Measurements from ENCODE around the gene CKM. TPM values are rescaled to one million over a fixed set of nuclear protein-coding genes. Genes with fewer than 3 reads are reported as not detected.
A peak's percentile ranks its signal among the peaks of the same experiment; 100 is the strongest.

Gene CKM
- 3,746 TPM for total RNA-seq

GRCh38 chr19:45322744-45323281 lies at the start of gene CKM:
Gene CKM (minus strand): TSS chr19:45322875. CDS start chr19:45319713, 3,162 bp downstream.
- Histone ChIP-seq H3K36me3 (ENCODE audit: control insufficient read depth in 3 of 3, insufficient read depth in 3 of 3, low read length in 3 of 3) (peaks cover 20 to 33% (median 24%) of the 10 kb centered on the region in 3 donors), H3K9ac (ENCODE audit: low read depth in 1 of 3, low read length in 3 of 3) (peak within 1 kb of the TSS; percentile 98 to 100 (median 100)), H3K27me3 (ENCODE audit: control insufficient read depth in 3 of 3, insufficient read depth in 3 of 3, low read length in 3 of 3) (peaks cover 3 to 16% (median 7%) of the 10 kb centered on the region in 3 donors), H3K27ac (ENCODE audit: low read depth, low read length) (peak within 1 kb of the TSS; percentile 100), H3K4me3 (ENCODE audit: low read length in 3 of 3) (peak within 1 kb of the TSS; percentile 94 to 99 (median 98)), H3K9me3 (ENCODE audit: control insufficient read depth in 3 of 3, low read length in 3 of 3) (no peaks in the 10 kb centered on the region), H3K4me1 (ENCODE audit: control insufficient read depth in 3 of 3, insufficient read depth in 3 of 3, low read length in 3 of 3) (peaks cover 18 to 56% (median 35%) of the 10 kb centered on the region in 3 donors)

GRCh38 chr19:45370410-45371204 lies 47.9 kb upstream of the CKM start, which contains the start of gene ERCC2:
Gene ERCC2 (minus strand): TSS chr19:45370573. CDS start chr19:45370540, 33 bp downstream.
- Histone ChIP-seq H3K4me3 (ENCODE audit: low read length in 3 of 3) (peak within 1 kb of the TSS; percentile 82 to 84 (median 83)), H3K27me3 (ENCODE audit: control insufficient read depth in 3 of 3, insufficient read depth in 3 of 3, low read length in 3 of 3) (no peaks in the 10 kb centered on the region), H3K27ac (ENCODE audit: low read depth, low read length) (peak within 1 kb of the TSS; percentile 70), H3K36me3 (ENCODE audit: control insufficient read depth in 3 of 3, insufficient read depth in 3 of 3, low read length in 3 of 3) (no peaks in the 10 kb centered on the region), H3K9me3 (ENCODE audit: control insufficient read depth in 3 of 3, low read length in 3 of 3) (no peaks in the 10 kb centered on the region), H3K9ac (ENCODE audit: low read depth in 1 of 3, low read length in 3 of 3) (peak within 1 kb of the TSS; percentile 74 to 89 (median 86)), H3K4me1 (ENCODE audit: control insufficient read depth in 3 of 3, insufficient read depth in 3 of 3, low read length in 3 of 3) (peaks cover 3 to 7% (median 4%) of the 10 kb centered on the region in 3 donors)

GRCh38 chr19:45368737-45369340 lies 46.2 kb upstream of the CKM start:
- Histone ChIP-seq H3K4me1 (ENCODE audit: control insufficient read depth in 3 of 3, insufficient read depth in 3 of 3, low read length in 3 of 3) (peaks cover 3 to 7% (median 4%) of the 10 kb centered on the region in 3 donors), H3K27me3 (ENCODE audit: control insufficient read depth in 3 of 3, insufficient read depth in 3 of 3, low read length in 3 of 3) (no peaks in the 10 kb centered on the region), H3K27ac (ENCODE audit: low read depth, low read length) (no peak overlapping the region), H3K4me3 (ENCODE audit: low read length in 3 of 3) (no peak overlapping the region), H3K9me3 (ENCODE audit: control insufficient read depth in 3 of 3, low read length in 3 of 3) (no peaks in the 10 kb centered on the region), H3K36me3 (ENCODE audit: control insufficient read depth in 3 of 3, insufficient read depth in 3 of 3, low read length in 3 of 3) (peaks cover 0 to 6% (median 3%) of the 10 kb centered on the region in 3 donors), H3K9ac (ENCODE audit: low read depth in 1 of 3, low read length in 3 of 3) (no peak overlapping the region)

GRCh38 chr19:45368127-45368526 lies 45.5 kb upstream of the CKM start:
- Histone ChIP-seq H3K4me3 (ENCODE audit: low read length in 3 of 3) (no peak overlapping the region), H3K27me3 (ENCODE audit: control insufficient read depth in 3 of 3, insufficient read depth in 3 of 3, low read length in 3 of 3) (no peaks in the 10 kb centered on the region), H3K4me1 (ENCODE audit: control insufficient read depth in 3 of 3, insufficient read depth in 3 of 3, low read length in 3 of 3) (peaks cover 3 to 7% (median 4%) of the 10 kb centered on the region in 3 donors), H3K9ac (ENCODE audit: low read depth in 1 of 3, low read length in 3 of 3) (no peak overlapping the region), H3K36me3 (ENCODE audit: control insufficient read depth in 3 of 3, insufficient read depth in 3 of 3, low read length in 3 of 3) (peaks cover 0 to 6% (median 3%) of the 10 kb centered on the region in 3 donors), H3K27ac (ENCODE audit: low read depth, low read length) (no peak overlapping the region), H3K9me3 (ENCODE audit: control insufficient read depth in 3 of 3, low read length in 3 of 3) (no peaks in the 10 kb centered on the region)

GRCh38 chr19:45364696-45365095 lies 42.0 kb upstream of the CKM start:
- peaks cover 14 to 23% (median 17%) of the 10 kb centered on the region in 3 donors for H3K36me3 ChIP-seq (ENCODE audit: control insufficient read depth in 3 of 3, insufficient read depth in 3 of 3, low read length in 3 of 3)
- no peak overlapping the region for H3K4me3 ChIP-seq (ENCODE audit: low read length in 3 of 3)
- no peak overlapping the region for H3K9ac ChIP-seq (ENCODE audit: low read depth in 1 of 3, low read length in 3 of 3)
- H3K4me1 ChIP-seq (ENCODE audit: control insufficient read depth in 3 of 3, insufficient read depth in 3 of 3, low read length in 3 of 3), result no peaks in the 10 kb centered on the region
- no peak overlapping the region for H3K27ac ChIP-seq (ENCODE audit: low read depth, low read length)
- no peaks in the 10 kb centered on the region for H3K9me3 ChIP-seq (ENCODE audit: control insufficient read depth in 3 of 3, low read length in 3 of 3)
- no peaks in the 10 kb centered on the region for H3K27me3 ChIP-seq (ENCODE audit: control insufficient read depth in 3 of 3, insufficient read depth in 3 of 3, low read length in 3 of 3)

- Histone ChIP-seq H3K9me3 (ENCODE audit: control insufficient read depth in 3 of 3, low read length in 3 of 3) (no peaks in the 10 kb centered on the region), H3K27ac (ENCODE audit: low read depth, low read length) (no peak overlapping the region), H3K36me3 (ENCODE audit: control insufficient read depth in 3 of 3, insufficient read depth in 3 of 3, low read length in 3 of 3) (peaks cover 17 to 23% (median 19%) of the 10 kb centered on the region in 3 donors), H3K9ac (ENCODE audit: low read depth in 1 of 3, low read length in 3 of 3) (no peak overlapping the region), H3K4me3 (ENCODE audit: low read length in 3 of 3) (no peak overlapping the region), H3K4me1 (ENCODE audit: control insufficient read depth in 3 of 3, insufficient read depth in 3 of 3, low read length in 3 of 3) (no peaks in the 10 kb centered on the region), H3K27me3 (ENCODE audit: control insufficient read depth in 3 of 3, insufficient read depth in 3 of 3, low read length in 3 of 3) (no peaks in the 10 kb centered on the region)
Observed at GRCh38 chr19:45363861-45364459, 41.3 kb upstream of the CKM start.

- no peak overlapping the region for H3K9ac ChIP-seq (ENCODE audit: low read depth in 1 of 3, low read length in 3 of 3)
- no peaks in the 10 kb centered on the region for H3K27me3 ChIP-seq (ENCODE audit: control insufficient read depth in 3 of 3, insufficient read depth in 3 of 3, low read length in 3 of 3)
- peaks cover 17 to 23% (median 21%) of the 10 kb centered on the region in 3 donors for H3K36me3 ChIP-seq (ENCODE audit: control insufficient read depth in 3 of 3, insufficient read depth in 3 of 3, low read length in 3 of 3)
- no peak overlapping the region for H3K27ac ChIP-seq (ENCODE audit: low read depth, low read length)
- no peaks in the 10 kb centered on the region for H3K4me1 ChIP-seq (ENCODE audit: control insufficient read depth in 3 of 3, insufficient read depth in 3 of 3, low read length in 3 of 3)
- no peaks in the 10 kb centered on the region for H3K9me3 ChIP-seq (ENCODE audit: control insufficient read depth in 3 of 3, low read length in 3 of 3)
- H3K4me3 ChIP-seq (ENCODE audit: low read length in 3 of 3), result no peak overlapping the region
Observed at GRCh38 chr19:45362291-45362690, 39.6 kb upstream of the CKM start.

- H3K27me3 ChIP-seq (ENCODE audit: control insufficient read depth in 3 of 3, insufficient read depth in 3 of 3, low read length in 3 of 3), result no peaks in the 10 kb centered on the region
- no peak overlapping the region for H3K4me3 ChIP-seq (ENCODE audit: low read length in 3 of 3)
Observed at GRCh38 chr19:45361608-45362007, 38.9 kb upstream of the CKM start.

GRCh38 chr19:45358213-45358792 lies 35.6 kb upstream of the CKM start:
- H3K9ac ChIP-seq (ENCODE audit: low read depth in 1 of 3, low read length in 3 of 3), result no peak overlapping the region
- no peak overlapping the region for H3K4me3 ChIP-seq (ENCODE audit: low read length in 3 of 3)
- no peak overlapping the region for H3K27ac ChIP-seq (ENCODE audit: low read depth, low read length)
- H3K9me3 ChIP-seq (ENCODE audit: control insufficient read depth in 3 of 3, low read length in 3 of 3), result no peaks in the 10 kb centered on the region
- no peaks in the 10 kb centered on the region for H3K27me3 ChIP-seq (ENCODE audit: control insufficient read depth in 3 of 3, insufficient read depth in 3 of 3, low read length in 3 of 3)
- H3K36me3 ChIP-seq (ENCODE audit: control insufficient read depth in 3 of 3, insufficient read depth in 3 of 3, low read length in 3 of 3), result peaks cover 31 to 39% (median 35%) of the 10 kb centered on the region in 3 donors
- H3K4me1 ChIP-seq (ENCODE audit: control insufficient read depth in 3 of 3, insufficient read depth in 3 of 3, low read length in 3 of 3), result no peaks in the 10 kb centered on the region

More at GRCh38 chr19:45361608-45362007, 38.9 kb upstream of the CKM start:
- no peak overlapping the region for H3K9ac ChIP-seq (ENCODE audit: low read depth in 1 of 3, low read length in 3 of 3)
- H3K36me3 ChIP-seq (ENCODE audit: control insufficient read depth in 3 of 3, insufficient read depth in 3 of 3, low read length in 3 of 3), result peaks cover 17 to 27% (median 22%) of the 10 kb centered on the region in 3 donors
- H3K9me3 ChIP-seq (ENCODE audit: control insufficient read depth in 3 of 3, low read length in 3 of 3), result no peaks in the 10 kb centered on the region
- H3K27ac ChIP-seq (ENCODE audit: low read depth, low read length), result no peak overlapping the region
- H3K4me1 ChIP-seq (ENCODE audit: control insufficient read depth in 3 of 3, insufficient read depth in 3 of 3, low read length in 3 of 3), result no peaks in the 10 kb centered on the region
